Mesendoderm (in vitro differentiated cells): ENCODE measurements around the gene RAD18.

Experiments used
- DNase-seq: peaks from one replicate; pipeline ENCODE4 v3.0.0; 2013
- H2AK5ac ChIP-seq: 2 replicates; pipeline ENCODE4 v1.6.1; 2013; ENCODE audit warnings: low read length, inconsistent platforms
- H2BK120ac ChIP-seq: 2 replicates; pipeline ENCODE4 v1.6.1; 2013; ENCODE audit warnings: low read depth, mild to moderate bottlenecking, low read length, moderate library complexity, mixed read lengths
- H2BK15ac ChIP-seq: replicated peaks from 2 replicates; pipeline ENCODE4 v1.6.1; 2013; ENCODE audit warnings: low read depth, mild to moderate bottlenecking, moderate library complexity
- H2BK5ac ChIP-seq: 2 replicates; pipeline ENCODE4 v1.6.1; 2013; ENCODE audit warnings: low read length, inconsistent platforms
- H3K18ac ChIP-seq: 2 replicates; pipeline ENCODE4 v1.6.1; 2013; ENCODE audit warnings: mild to moderate bottlenecking, low read length, mixed read lengths
- H3K23ac ChIP-seq: one replicate; pipeline ENCODE4 v1.6.1; 2013; ENCODE audit warnings: low read length
- H3K27ac ChIP-seq: 2 replicates; pipeline ENCODE4 v1.5.1; 2013; ENCODE audit warnings: low read depth, mild to moderate bottlenecking, inconsistent platforms, low read length, moderate library complexity
- H3K27me3 ChIP-seq: 2 replicates; pipeline ENCODE4 v1.6.1; 2013; ENCODE audit warnings: low read length, control low read depth, mild to moderate bottlenecking, inconsistent platforms; ENCODE audit not compliant: insufficient read depth, poor library complexity
- H3K36me3 ChIP-seq: 2 replicates; pipeline ENCODE4 v1.6.1; 2013; ENCODE audit warnings: low read length, inconsistent platforms; ENCODE audit not compliant: control insufficient read depth, insufficient read depth
- H3K4ac ChIP-seq: one replicate; pipeline ENCODE4 v1.6.1; 2013; ENCODE audit warnings: low read depth, mild to moderate bottlenecking, low read length, moderate library complexity
- H3K4me1 ChIP-seq: 2 replicates; pipeline ENCODE4 v1.6.1; 2013; ENCODE audit warnings: low read depth, low read length, inconsistent platforms; ENCODE audit not compliant: control insufficient read depth
- H3K4me2 ChIP-seq: 2 replicates; pipeline ENCODE4 v1.6.1; 2013; ENCODE audit warnings: low read length
- H3K4me3 ChIP-seq: 2 replicates; pipeline ENCODE4 v1.5.1; 2013; ENCODE audit warnings: mild to moderate bottlenecking, low read length
- H3K56ac ChIP-seq: one replicate; pipeline ENCODE4 v1.6.1; 2013; ENCODE audit warnings: low read length
- H3K79me1 ChIP-seq: 2 replicates; pipeline ENCODE4 v1.6.1; 2013; ENCODE audit warnings: low read length, inconsistent platforms
- H3K79me2 ChIP-seq: 2 replicates; pipeline ENCODE4 v1.6.1; 2013; ENCODE audit warnings: mild to moderate bottlenecking, low read length; ENCODE audit not compliant: control insufficient read depth, insufficient read depth
- H3K9ac ChIP-seq: 2 replicates; pipeline ENCODE4 v1.6.1; 2013; ENCODE audit warnings: low read length, inconsistent platforms
- H4K5ac ChIP-seq: one replicate; pipeline ENCODE4 v1.6.1; 2013; ENCODE audit warnings: low read length
- H4K8ac ChIP-seq: one replicate; pipeline ENCODE4 v1.6.1; 2013; ENCODE audit warnings: low read depth, mild to moderate bottlenecking, control low read depth, low read length, moderate library complexity
- WGBS: extraction: QIAGEN DNeasy Blood & Tissue Kit; methylation state at CpG from one replicate; pipeline ENCODE4 v1.1.7; 2013; ENCODE audit warnings: low lambda C conversion rate, missing lambda C conversion rate; ENCODE audit not compliant: insufficient coverage; ENCODE audit errors: extremely low coverage; 5-methylcytosine and 5-hydroxymethylcytosine counted together

Gene RAD18

DNA sequence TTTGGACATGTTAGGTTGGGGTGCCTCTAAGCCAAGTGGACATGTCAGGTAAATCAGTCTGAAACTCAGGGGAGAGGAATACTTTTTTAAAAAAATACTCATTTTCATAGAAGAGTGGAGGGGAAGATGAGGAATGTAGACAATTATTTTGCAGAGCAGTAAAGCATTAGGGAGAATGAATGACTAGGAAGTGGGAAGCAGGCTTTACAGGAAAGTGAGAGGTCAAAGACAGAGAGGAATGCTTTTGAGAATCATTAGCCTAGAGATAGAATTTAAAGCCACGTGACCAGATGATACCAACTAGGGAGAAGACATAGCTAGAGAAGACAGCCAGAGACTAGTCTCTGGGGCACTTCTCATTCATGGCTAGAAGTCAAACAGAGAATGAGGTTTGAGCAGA lies 91.0 kb downstream of the RAD18 start:
- Histone ChIP-seq H2AK5ac (no peak overlapping the region), H3K27ac (no peak overlapping the region), H3K56ac (no peak overlapping the region), H3K4me3 (no peak overlapping the region), H3K79me2 (no peaks in the 10 kb centered on the region), H3K23ac (no peak overlapping the region), H3K4ac (no peak overlapping the region), H3K9ac (no peak overlapping the region), H3K18ac (no peak overlapping the region), H3K27me3 (no peaks in the 10 kb centered on the region), H2BK5ac (no peak overlapping the region), H4K8ac (no peak overlapping the region), H3K36me3 (peaks cover 2% of the 10 kb centered on the region), H3K79me1 (no peaks in the 10 kb centered on the region), H2BK120ac (no peak overlapping the region), H3K4me2 (no peak overlapping the region), H2BK15ac (no peak overlapping the region), H4K5ac (no peak overlapping the region), H3K4me1 (no peaks in the 10 kb centered on the region)
- WGBS: no CpG with 5 or more reads among the region's 1 CpG
- no peak for DNase-seq

DNA sequence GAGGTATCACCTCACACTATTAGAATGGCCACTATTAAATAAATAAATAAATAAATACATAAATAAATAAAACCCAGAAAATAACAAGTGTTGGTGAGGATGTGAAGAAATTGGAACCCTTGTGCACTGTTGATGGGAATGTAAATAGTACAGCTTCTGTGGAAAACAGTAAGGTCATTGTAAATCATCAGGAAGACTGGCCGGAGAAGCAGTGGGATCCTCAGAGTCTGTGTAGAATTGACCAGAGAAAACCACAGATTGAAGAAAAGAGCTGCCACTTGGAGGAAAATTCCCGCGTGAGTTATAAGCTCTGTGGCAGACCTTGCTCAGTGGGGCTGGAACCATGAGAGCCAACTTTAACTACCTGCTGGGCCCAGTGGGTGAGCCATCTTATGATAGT lies 92.0 kb downstream of the RAD18 start:
- H3K18ac ChIP-seq: no peak overlapping the region
- H3K4me3 ChIP-seq: no peak overlapping the region
- H2BK15ac ChIP-seq: no peak overlapping the region
- H3K9ac ChIP-seq: no peak overlapping the region
- no peak overlapping the region for H2AK5ac ChIP-seq
- no peak overlapping the region for H2BK120ac ChIP-seq
- no peaks in the 10 kb centered on the region for H3K27me3 ChIP-seq
- H3K4me1 ChIP-seq: no peaks in the 10 kb centered on the region
- H3K79me2 ChIP-seq: no peaks in the 10 kb centered on the region
- no peaks in the 10 kb centered on the region for H3K79me1 ChIP-seq
- H2BK5ac ChIP-seq: no peak overlapping the region
- no peak overlapping the region for H3K27ac ChIP-seq
- H3K56ac ChIP-seq: no peak overlapping the region
- DNase-seq: no peak
- H3K36me3 ChIP-seq: no peaks in the 10 kb centered on the region
- H3K4ac ChIP-seq: no peak overlapping the region
- no peak overlapping the region for H3K23ac ChIP-seq
- no peak overlapping the region for H3K4me2 ChIP-seq
- H4K5ac ChIP-seq: no peak overlapping the region
- WGBS: no CpG with 5 or more reads among the region's 3 CpGs
- H4K8ac ChIP-seq: no peak overlapping the region

GRCh38 chr3:8870134-8870533 lies 93.1 kb downstream of the RAD18 start:
- DNase-seq: no peak
- Histone ChIP-seq H3K23ac (no peak overlapping the region), H2BK120ac (no peak overlapping the region), H2BK15ac (no peak overlapping the region), H3K79me1 (no peaks in the 10 kb centered on the region), H3K9ac (no peak overlapping the region), H3K27ac (no peak overlapping the region), H3K4me2 (no peak overlapping the region), H3K56ac (no peak overlapping the region), H3K36me3 (no peaks in the 10 kb centered on the region), H3K79me2 (no peaks in the 10 kb centered on the region), H3K4me3 (no peak overlapping the region), H2AK5ac (no peak overlapping the region), H3K18ac (no peak overlapping the region), H2BK5ac (no peak overlapping the region), H4K8ac (no peak overlapping the region), H3K27me3 (no peaks in the 10 kb centered on the region), H3K4me1 (no peaks in the 10 kb centered on the region), H3K4ac (no peak overlapping the region), H4K5ac (no peak overlapping the region)
- no CpG with 5 or more reads among the region's 7 CpGs for WGBS

GRCh38 chr3:8869613-8870012 lies 93.7 kb downstream of the RAD18 start:
- H3K23ac ChIP-seq: no peak overlapping the region
- no peak overlapping the region for H3K9ac ChIP-seq
- no peak overlapping the region for H4K5ac ChIP-seq
- H3K4me1 ChIP-seq: peaks cover 4% of the 10 kb centered on the region
- no peak overlapping the region for H3K56ac ChIP-seq
- H3K36me3 ChIP-seq: no peaks in the 10 kb centered on the region
- no peaks in the 10 kb centered on the region for H3K79me2 ChIP-seq
- no peak overlapping the region for H3K4ac ChIP-seq
- H4K8ac ChIP-seq: no peak overlapping the region
- H2BK15ac ChIP-seq: no peak overlapping the region
- WGBS: no CpG with 5 or more reads among the region's 2 CpGs
- H3K27me3 ChIP-seq: no peaks in the 10 kb centered on the region
- H3K4me2 ChIP-seq: no peak overlapping the region
- no peak overlapping the region for H2BK120ac ChIP-seq
- no peak overlapping the region for H3K4me3 ChIP-seq
- no peak overlapping the region for H2BK5ac ChIP-seq
- no peak overlapping the region for H2AK5ac ChIP-seq
- peak; percentile 50 for DNase-seq
- no peaks in the 10 kb centered on the region for H3K79me1 ChIP-seq
- H3K18ac ChIP-seq: no peak overlapping the region
- no peak overlapping the region for H3K27ac ChIP-seq

DNA sequence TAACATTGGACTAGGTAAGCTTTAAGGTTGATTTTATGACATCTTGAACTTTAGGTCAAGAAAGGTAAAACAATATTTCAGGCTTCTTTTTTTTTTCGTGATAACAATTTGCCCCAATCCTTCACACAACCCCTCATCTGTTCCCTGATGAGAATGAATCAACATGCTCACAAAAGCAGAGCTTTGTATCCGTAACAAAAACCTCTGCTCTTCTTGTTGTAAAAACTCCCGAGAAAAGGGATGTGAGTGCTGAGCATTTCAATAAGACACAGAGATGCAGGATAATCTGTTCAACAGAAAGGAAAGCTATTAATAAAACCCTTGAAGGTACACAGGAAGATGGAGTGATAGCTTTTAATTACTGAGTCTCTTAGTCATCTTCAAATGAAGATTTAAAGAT lies 94.3 kb downstream of the RAD18 start:
- Histone ChIP-seq H3K23ac (no peak overlapping the region), H3K79me2 (no peaks in the 10 kb centered on the region), H3K56ac (no peak overlapping the region), H2BK15ac (no peak overlapping the region), H3K18ac (no peak overlapping the region), H3K27me3 (no peaks in the 10 kb centered on the region), H3K9ac (no peak overlapping the region), H4K8ac (no peak overlapping the region), H3K4me1 (peaks cover 4% of the 10 kb centered on the region), H3K36me3 (no peaks in the 10 kb centered on the region), H3K4ac (no peak overlapping the region), H3K27ac (no peak overlapping the region), H3K79me1 (no peaks in the 10 kb centered on the region), H2BK120ac (no peak overlapping the region), H2AK5ac (no peak overlapping the region), H3K4me2 (no peak overlapping the region), H2BK5ac (no peak overlapping the region), H4K5ac (no peak overlapping the region), H3K4me3 (no peak overlapping the region)
- no peak for DNase-seq
- no CpG with 5 or more reads among the region's 3 CpGs for WGBS

- no CpG with 5 or more reads among the region's 3 CpGs for WGBS
- H2BK5ac ChIP-seq: no peak overlapping the region
- no peaks in the 10 kb centered on the region for H3K79me1 ChIP-seq
- no peak overlapping the region for H3K9ac ChIP-seq
- no peak overlapping the region for H3K4me3 ChIP-seq
- no peak overlapping the region for H3K27ac ChIP-seq
- no peaks in the 10 kb centered on the region for H3K27me3 ChIP-seq
- no peak overlapping the region for H3K18ac ChIP-seq
- H4K5ac ChIP-seq: no peak overlapping the region
- H3K4me2 ChIP-seq: no peak overlapping the region
- no peaks in the 10 kb centered on the region for H3K36me3 ChIP-seq
- no peak overlapping the region for H3K56ac ChIP-seq
- H4K8ac ChIP-seq: no peak overlapping the region
- no peak for DNase-seq
- H2AK5ac ChIP-seq: no peak overlapping the region
- no peaks in the 10 kb centered on the region for H3K79me2 ChIP-seq
- H3K4me1 ChIP-seq: peaks cover 4% of the 10 kb centered on the region
- H3K4ac ChIP-seq: no peak overlapping the region
- H2BK120ac ChIP-seq: no peak overlapping the region
- no peak overlapping the region for H3K23ac ChIP-seq
- no peak overlapping the region for H2BK15ac ChIP-seq
Measured at GRCh38 chr3:8867646-8868045, 95.6 kb downstream of the RAD18 start.
